ENCODE measurements around the gene SYTL4.

SYTL4 gene

DNA sequence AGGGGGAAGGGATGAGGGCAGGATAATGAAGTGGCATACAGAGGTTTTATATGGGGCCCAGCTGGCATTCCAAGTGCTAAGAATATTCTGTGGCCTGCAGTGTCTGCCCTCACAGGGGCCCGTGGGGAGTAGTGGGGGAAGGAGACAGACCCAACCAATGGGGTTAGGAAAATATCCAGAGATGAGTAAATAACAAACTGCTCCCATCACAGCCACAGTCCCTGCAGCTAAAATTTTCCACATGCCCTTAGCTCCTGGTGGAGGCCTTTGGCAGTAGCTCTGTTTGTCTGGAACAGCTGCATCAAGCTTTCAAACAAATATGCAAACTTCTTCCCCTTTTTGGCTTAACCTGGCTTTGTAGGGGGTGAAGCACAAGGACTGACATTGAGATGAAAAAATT lies 84.8 kb downstream of the SYTL4 start:
- no peak for DNase-seq

DNA sequence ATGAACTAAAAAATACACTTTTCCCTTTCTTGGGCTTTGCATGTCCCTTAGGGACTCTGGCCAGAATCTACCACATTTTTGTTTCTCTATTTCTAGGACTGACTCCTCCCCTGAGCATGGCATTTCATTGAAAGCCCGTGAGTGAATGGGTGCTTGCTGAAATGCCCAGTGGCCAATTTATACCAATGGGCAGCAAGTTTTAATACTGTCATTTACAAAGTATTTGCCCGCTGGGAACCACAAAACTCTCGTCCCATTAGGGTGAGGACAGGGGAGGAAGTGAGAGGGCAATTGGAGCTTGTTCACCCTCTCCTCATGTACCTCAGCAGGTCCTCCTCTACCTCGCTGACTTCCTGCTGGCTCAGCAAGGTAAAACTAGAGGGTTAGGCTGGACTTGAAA lies 86.8 kb downstream of the SYTL4 start:
- DNase-seq, result no peak

DNA sequence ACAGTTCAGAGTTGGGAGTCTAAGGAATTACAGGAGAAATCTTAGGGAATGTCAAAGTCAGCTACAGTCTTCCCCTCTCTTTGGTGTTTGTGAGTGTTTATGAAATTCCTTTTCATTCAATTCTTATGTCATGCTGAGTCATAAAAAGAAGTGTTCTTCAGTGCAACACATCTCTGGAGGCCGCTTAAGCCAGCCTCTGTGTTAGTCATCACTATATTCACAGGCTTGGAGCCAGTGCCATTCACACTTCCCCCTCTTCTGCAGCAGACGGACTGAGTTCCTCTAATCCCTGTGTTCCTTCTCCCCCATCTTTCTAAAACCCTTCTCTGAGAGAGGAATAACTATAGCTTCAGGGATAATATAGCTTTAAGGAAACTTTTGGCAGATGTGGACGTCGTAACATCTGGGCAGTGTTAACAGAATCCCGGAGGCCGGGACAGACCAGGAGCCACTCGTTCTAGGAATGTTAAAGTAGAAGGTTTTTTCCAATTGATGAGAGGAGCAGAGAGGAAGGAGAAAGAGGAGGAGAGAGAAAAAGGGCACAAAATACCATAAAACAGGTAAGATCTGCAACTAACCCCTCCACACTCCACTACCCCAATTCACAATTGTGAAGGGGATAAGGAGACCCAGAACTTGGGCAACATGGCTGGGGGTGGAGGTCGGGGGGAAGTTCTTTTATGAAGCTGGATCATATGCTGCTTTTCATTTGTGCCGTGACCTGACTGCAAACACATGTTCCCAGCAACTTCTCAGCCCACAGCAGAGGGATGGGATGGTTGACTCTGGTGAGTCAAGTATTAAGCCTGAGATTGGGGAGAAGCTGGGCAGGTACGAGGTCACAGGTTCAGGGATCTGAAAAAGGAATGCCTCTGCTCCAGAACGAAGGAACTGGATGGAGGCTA lies 87.7 kb downstream of the SYTL4 start, which contains the start of gene SRPX2:
Gene SRPX2 (plus strand): TSS at position 244 of the 905 bp plus-strand sequence. CDS start 2,124 bp downstream, outside the sequence.
- DNase-seq, result no peak

DNA sequence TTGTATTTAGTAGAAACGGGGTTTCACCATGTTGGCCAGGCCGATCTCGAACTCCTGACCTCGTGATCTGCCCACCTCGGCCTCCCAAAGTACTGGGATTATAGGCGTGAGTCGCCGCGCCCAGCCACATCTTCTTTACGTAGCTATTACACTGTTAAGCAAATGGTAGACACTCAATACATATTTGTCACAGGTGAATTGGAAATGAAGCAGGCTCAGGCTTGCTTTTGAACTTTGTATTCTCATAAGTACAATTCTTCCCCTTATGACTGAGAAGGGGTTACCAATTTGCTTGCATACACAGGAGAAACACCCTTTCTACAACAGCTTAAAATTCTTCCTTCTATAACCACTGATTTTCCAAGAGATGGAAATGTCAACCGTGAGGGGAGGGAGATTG lies 88.7 kb downstream of the SYTL4 start:
- DNase-seq, result no peak

DNA sequence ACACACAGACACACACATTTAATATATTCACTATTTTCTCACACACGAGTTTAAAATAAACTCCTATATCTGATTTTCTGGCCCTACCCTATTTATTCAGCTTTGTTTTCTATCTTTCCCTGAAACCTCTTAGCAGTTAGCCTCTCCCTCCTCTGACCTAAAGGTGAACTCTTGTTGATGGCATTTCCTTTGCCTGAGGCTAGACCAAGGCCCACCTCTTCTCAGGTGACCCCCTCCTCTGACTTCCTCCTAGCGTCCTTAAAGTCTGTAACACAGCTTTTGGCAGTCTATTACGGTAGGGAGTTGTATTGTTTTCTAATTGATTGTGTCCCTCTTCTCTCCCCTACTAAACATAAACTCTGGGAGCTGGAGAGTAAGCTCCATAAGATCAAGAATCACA lies 89.6 kb downstream of the SYTL4 start:
- DNase-seq, result no peak

DNA sequence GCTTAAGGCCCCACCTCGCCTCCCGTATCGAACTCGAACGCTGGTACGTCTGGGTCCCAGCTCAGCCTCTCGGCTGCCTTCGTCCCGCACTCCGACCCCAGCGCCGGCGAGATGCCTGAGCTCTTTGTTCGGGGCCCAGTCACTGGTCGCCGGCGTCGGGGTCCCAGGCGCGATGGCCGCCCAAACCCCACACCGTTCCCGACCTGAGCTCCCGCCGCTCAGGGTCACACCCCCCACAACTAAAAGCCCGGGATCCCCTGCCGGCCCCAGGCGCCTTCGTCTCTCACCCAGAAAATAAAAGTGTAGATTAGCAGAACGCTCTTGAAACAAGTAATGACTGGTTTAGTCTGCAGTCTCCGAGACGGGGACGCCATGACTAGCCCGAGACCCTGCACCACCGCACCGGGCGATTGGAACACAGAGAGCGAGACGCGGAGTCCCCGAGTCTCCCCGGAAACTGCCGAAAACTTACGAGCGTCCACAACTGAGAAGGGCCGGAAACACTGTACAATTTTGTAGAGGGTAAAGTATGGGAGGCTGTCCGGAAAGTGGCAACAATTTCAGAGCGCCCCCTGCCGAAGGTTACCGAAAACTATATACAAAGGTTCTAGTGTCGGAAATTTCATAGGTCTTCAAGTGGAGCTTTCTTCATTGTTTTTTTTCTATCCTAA lies 95.5 kb downstream of the SYTL4 start, which contains the start of gene TSPAN6:
Gene TSPAN6 (minus strand): TSS at position 486 of the 671 bp plus-strand sequence. CDS start 112 bp downstream, at position 374.
- DNase-seq, result peak; percentile 80

DNA sequence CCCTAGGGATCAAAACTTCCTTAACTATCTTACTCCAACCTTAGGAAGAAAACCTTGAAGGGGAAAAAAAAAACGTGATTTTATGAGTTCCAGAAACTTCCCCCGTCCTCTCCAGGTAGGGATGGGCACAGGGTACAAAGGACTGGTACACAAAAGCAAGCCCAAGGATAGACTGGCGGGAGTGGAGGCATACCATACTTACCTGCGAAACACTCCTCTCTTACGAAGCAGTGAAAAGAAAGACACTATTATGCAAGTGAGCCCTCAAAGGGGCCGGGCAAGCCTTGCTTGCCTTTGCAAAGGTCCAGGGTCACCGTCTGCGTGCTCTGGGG lies 96.0 kb downstream of the SYTL4 start:
- no peak for DNase-seq

DNA sequence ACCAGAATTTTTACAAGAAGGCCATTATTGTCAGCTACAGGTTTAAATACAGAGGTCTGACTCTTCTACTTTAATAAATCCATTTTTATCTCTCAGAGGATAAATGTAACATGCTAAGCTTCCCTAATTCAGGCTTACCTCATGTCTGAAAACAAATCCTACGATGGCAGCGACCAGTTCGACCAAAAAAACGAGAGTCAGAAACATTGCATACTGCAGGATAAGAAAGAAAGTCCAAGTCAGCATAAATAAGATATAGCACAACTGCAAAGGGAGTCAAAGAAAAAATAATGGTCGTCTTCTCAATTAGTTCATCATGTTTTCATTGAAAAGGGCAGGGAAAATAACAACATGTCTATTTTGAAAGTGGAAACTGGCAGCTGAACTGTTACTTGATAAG lies 96.9 kb downstream of the SYTL4 start:
- no peak for DNase-seq

DNA sequence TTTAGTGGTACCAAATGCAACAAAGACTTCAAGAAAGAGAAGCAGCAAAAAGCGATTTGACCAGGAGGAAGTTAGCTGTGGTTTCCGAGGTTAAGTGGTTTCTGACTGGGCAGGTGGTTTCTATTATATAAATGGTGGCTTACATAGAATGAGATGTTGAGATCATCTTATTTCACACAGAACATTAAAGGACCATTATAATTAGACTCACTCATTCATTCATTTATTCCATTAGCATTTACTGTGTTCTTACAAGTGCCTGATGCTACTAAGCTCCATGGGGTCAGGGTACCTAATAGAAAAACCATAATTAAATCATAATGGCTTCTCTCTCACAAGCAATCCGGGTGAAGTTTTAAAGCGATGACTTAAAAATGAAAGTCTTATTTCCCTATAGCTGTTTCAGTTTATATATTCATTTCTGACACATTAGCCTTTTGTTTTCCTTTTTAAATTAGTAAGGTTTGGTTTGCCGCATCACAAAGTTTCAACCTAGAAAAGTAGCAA lies 105.9 kb downstream of the SYTL4 start:
- DNase-seq, result no peak

Measured in DMS 273 treated with DMSO at 0.1 percent for 48 hours (cell line).